NCI-H2081 (cell line): ENCODE results near the gene ZNF354C.
"Not testable (repeated sequence)": the region's sequence is repeated elsewhere in the genome, so short reads cannot be mapped to it uniquely, and the experiment has no call there.

Source experiments
- DNase-seq, 2 experiments: peaks; one replicate each; lab custom pipeline; 2025; lab: John Stamatoyannopoulos, UW

ZNF354C gene

DNA sequence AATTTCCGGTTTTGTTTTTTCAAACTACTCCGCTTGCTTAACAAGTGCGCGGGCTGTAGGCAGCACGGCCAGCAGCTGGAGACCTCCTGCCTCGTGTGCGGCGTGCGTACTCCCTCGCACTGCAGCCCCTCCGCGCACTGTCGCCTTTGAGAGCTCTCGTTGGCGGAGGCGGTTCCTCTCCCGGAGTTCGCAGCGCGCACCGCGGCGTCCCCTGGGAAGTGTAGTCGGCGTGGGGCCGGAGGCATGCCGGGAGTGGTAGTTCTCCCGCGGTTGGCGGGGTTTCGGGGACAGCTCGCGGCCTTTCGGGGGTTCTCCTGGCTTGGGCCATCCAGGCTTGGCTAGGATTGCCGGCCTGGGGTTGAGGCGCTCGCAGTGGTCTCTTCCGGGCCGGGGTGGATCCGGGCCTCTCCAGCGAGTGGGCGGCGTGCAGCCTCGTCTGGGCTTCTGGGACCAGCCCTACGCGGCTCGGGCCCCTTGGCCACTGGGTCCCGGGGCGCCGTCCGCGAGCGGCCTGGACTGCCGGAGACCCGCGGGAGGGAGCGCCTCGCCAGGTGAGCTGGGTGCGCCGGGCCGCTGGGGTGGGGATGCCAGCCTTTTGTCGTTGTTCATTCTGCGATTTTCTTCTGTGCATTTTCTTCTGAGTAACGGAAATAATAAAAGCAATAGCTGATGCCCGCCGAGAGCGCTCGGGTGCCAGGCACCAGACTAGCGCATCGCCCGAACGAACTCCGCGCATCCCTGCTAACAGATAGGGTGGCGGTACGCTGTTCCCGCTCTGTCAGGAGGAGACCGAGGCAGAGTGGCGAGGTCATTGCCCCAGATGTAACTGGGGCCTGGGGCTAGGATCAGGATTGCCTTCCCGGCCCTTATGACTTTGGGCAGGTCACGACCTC lies at the start of gene ZNF354C:
Gene ZNF354C, plus strand, starts transcription at position 258 of the 893 bp plus-strand sequence. CDS start 1,696 bp downstream, outside the sequence.
- peak in 1 of 2 experiments; percentile 2 for DNase-seq

DNA sequence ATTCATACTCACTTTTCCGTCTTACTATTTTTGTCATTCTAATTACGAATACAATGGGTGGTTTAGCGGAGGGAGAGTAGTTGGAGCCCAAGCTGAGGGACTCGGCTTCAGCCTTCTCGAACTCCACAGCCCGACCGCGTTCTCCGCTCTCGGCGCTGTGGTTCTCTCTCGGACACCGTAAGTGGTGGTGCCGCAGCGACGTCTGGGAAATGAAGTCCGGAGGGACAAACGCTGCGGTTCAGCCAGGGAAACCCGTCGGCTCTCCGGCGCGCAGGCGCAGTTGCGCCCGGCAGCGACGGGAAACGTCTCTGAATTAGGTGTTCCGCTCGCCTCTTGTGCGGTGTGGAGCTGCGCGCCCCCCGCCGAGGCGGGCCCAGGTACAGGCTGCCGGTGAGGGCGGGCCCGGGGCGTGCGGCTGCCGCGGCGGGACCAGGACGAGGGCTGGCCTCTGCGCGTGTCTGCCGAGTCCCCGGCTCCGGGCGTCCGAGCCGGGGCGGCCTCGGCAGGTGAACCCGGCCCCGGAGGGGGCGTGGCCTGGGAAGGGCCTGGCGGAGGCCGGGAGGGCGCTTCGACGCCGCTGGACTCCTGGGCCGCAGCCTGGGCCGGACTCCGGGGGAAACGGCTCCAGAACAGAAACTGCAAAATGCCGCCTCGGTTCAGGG lies 36.5 kb upstream of the ZNF354C start, which contains the start of gene ZNF879:
Gene ZNF879, plus strand, starts transcription at position 277 of the 662 bp plus-strand sequence. CDS start 1,201 bp downstream, outside the sequence.
- DNase-seq, result peak; percentile 75

DNA sequence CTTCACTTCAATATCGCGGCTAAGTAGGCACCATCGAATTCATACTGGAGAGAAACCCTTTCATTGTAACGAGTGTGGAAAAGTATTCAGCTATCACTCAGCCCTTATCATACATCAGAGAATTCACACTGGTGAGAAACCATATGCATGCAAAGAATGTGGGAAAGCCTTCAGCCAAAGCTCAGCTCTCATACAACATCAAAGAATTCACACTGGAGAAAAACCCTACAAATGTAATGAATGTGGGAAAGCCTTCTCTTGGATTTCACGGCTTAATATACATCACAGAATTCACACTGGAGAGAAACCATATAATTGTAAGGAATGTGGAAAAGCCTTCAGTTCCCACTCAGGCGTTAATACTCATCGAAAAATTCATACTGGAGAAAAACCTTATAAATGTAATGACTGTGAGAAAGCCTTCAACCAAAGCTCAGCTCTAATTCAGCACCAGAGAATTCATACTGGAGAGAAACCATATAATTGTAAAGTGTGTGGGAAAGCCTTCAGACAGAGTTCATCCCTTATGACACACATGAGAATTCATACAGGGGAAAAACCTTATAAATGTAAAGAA lies 27.1 kb upstream of the ZNF354C start:
- DNase-seq, result no peak

DNA sequence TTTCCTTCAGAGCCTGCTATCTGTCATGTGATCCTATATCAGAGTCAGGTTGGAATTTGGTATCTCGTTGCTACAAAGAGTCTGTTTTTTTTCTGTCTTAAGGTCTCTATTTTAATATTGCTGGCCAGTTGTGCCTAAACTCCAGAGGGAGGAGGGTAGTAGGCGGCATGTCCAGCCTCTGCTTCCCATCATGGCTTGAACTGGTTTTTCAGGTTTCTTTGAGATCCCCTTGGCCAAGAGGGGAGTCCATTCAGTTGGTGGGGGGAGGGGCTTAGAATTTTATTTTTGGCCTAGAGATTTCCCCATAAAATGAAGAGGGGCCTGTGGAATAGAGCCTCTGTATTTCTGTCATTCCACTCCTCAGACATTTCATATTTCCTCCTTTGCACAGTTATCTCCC lies 15.4 kb upstream of the ZNF354C start:
- DNase-seq, result no peak

DNA sequence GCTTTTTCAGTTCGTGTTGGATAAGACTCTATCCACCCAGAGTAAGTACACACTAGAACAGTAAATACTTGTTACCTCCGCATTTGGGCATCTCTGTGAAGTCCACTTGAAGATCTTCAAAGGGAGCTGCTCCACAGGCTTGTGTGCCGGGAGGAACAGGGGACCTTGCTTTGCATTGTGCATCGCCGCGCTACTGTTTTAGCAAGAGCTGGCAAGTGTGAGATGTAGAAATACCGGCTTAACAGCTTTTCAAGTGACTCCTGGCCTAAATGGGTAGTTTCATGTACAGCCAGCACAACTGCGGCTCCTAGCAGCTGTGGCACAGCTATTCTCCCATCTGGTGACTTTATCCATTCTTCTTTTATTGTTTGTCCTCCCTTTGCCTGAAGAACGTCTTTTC lies 8.4 kb upstream of the ZNF354C start:
- no peak for DNase-seq

DNA sequence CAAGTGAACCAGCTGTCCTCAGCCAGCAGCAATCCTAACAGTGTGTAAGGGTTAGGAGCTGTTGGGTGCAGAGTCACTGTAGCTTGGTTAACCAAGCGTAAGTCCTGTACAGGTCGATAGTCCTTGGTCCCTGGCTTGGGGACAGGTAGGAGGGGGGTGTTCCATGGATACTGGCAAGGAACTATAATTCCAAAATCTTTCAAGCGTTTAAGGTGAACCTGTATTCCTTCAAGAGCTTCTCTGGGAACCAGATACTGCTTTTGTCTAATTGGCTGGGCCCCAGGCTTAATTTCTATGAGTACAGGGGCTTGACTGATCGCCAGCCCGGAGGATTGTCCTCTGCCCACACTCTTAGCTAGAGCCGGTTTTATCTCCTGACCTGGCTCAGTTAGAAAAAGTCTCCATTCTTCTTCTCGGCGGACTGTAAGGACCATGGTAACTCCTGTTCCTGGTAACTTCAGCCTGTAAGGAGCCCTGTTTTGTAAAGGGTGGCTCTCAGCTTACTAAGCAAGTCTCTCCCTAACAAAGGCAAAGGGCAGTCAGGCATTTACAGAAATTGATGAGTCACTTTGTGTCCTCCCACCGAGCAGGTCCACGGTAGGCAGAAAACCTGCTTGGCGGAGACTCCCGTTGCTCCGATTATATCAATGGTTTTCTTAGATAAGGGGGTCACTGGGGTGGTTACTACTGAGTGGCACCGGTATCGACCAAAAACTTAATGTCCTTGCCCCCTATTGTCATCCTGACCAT lies 6.0 kb upstream of the ZNF354C start:
- DNase-seq, result no peak

DNA sequence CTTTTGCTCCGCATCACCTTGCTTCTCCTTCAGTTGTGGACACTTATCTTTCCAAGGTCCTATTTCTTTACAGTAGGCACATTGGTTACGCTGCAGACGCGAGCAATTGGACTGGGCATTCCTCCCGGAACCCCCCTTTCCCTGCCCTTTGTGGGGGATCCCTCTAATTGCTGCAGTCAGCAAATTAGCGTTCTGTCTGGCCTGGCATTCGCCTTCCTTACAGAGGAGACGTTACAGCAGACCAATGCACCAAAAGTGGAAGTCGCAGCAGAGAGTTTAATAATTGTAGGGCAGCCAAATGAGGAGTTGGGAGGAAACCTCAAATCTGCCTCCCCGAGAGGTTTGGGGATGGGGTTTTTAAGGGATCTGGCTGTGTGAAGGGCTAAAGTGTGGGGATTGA lies 5.3 kb upstream of the ZNF354C start:
- no peak for DNase-seq

DNA sequence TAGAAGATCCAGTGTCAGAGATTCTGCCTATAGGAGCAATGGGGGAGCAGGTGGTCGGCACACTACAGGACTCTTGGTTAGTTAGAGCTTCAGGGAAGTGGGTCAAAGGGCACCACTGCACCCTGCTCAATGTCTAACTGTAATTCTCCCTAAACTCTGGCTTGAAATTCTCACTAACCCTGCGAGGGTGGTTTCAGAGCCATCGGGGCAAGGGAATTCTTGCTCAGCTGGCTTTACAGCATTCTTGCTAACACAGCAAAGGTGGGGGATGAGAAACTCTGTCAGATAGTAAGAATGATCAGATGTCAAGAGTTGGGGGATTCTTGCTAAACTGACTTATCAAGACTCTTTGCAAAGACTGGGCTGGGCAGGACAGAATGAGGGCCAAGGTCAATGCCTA lies 4.7 kb upstream of the ZNF354C start:
- DNase-seq, result no peak

DNA sequence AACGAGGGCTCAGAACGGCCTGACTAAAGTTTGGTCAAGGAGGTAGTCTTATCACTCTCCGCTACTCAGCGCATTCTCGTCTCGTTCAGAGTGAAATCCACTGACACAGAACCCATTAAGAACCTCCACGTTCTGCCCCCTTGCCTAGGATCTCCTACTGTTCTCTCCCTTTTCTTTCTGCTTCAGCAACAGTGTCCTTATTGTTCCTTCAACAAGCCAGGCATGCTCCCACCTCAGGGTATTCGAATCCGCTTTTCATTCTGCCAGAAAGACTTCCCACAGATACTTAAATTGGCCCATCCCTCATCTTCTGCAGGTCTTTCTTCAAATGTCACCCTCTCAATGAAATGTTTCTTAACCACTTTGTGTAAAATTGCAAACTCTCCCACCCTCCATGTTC lies 4.3 kb upstream of the ZNF354C start:
- DNase-seq, result no peak

DNA sequence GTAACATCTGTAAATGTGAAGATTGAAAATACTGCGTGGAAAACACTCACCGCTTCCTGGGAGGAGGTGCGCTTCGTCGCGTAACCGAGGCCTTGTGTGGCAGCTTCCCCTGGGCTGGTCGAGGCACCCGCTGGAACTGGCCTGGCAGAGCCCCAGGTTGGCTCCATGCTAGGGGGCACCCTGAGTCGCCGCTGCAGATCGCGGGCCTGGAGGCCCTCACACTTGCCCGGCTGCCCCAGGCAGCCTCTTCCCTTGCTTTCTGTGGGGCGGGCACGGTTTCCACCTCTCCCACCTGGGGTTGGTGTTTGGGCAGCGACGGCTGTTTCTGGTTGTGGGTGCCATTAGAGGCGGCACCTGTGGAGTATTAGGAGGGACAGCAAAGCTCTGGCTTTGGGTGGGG lies 852 bp downstream of the ZNF354C start:
- DNase-seq, result no peak

DNA sequence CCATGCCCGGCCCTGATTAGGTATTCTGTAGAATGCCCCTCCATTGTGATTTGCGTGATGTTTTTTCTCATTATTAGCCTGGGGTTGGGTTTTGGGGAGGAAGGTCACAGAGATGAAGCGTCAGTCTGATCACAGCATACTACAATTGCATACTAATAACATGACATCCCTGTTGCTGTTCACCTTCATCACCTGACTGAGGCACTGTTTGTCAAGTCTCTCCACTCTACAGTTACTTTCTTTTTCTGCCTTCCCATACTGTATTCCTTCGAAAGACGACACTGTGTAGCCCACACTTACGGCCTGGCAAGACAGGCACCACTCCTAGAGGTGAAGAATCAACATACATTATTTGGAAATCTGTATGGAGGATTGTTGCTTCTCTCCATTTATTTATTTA lies 5.5 kb downstream of the ZNF354C start:
- DNase-seq, result no peak

DNA sequence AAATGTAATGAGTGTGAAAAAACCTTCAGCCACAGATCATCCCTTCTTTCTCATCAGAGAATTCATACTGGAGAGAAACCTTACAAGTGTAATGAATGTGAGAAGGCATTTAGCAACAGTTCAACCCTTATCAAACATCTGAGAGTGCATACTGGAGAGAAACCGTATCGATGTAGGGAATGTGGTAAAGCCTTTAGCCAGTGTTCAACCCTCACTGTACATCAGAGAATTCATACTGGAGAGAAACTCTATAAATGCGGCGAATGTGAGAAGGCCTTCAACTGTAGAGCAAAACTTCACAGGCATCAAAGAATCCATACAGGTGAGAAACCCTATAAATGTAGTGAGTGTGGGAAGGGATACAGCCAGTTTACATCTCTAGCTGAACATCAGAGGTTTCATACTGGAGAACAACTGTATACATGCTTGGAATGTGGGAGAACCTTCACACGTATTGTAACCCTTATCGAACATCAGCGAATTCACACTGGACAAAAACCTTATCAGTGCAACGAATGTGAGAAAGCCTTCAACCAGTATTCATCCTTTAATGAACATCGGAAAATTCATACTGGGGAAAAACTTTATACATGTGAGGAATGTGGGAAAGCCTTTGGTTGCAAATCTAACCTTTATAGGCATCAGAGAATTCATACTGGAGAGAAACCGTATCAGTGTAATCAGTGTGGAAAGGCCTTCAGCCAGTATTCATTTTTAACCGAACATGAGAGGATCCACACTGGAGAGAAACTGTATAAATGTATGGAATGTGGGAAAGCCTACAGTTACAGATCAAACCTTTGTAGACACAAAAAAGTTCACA lies 19.2 kb downstream of the ZNF354C start:
- DNase-seq, result no peak

DNA sequence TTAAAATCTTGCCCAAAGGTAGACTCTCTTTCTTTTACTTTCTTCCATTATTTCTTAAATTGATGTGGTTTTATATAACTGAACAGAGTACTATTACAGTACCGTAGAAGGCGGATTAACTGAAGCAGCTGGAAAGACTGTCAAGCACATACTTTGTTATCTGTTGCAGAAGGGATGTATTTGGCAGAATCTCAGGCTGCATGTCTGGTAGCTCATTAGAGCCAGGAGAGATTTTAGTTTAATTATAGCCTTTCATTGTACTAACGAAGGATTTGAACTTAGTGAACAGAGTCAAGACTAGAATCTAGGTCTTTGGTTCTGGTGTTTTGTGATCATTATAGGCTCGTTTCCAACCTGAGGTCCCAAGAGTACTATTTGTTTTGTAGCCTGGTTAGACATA lies 20.6 kb downstream of the ZNF354C start:
- no peak for DNase-seq

DNA sequence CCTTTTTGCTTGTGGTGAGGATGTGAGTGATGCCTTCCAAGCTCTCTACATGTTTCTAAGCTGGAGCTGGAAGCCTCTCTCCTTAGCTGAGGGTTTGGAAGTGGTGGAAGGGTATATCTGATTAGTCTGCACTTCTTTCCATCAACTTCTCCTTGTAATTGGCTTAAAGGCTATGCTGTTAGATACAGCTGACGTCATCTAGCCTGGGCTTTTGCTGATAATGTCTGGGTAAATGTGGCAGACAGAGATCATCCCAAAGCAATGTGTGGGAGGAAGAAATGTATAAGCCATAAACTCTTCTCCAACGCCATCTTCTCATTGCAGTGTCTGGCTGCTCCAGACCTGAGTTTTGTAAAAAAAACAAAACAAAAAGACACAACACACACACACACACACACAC lies 29.3 kb downstream of the ZNF354C start:
- DNase-seq, result no peak

DNA sequence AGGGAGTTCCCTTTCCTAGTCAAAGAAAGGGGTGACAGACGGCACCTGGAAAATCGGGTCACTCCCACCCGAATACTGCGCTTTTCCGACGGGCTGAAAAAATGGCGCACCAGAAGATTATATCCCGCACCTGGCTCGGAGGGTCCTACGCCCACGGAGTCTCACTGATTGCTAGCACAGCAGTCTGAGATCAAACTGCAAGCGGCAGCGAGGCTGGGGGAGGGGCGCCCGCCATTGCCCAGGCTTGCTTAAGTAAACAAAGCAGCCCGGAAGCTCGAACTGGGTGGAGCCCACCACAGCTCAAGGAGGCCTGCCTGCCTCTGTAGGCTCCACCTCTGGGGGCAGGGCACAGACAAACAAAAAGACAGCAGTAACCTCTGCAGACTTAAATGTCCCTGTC lies 41.1 kb downstream of the ZNF354C start:
- DNase-seq, result not testable (repeated sequence)

DNA sequence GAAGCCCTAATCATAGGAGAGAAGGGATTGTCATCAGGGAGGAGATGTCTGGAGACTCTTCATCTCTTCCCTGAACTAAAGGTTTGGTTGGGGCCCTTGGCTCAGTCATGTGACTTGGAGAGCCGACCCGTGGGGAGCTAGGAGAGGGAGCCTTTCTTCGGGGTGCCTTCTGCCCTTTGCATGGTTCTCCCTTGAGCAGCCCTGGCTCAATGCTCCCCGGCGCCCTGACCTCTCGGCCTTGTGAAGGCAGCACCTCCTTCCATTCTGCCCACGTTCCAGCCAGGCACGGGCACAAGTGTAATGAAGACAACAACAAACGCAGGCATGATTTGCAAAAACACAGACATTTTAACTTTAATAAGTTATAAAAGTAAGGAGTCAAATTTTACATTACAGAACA lies 50.4 kb downstream of the ZNF354C start:
- DNase-seq, result no peak

DNA sequence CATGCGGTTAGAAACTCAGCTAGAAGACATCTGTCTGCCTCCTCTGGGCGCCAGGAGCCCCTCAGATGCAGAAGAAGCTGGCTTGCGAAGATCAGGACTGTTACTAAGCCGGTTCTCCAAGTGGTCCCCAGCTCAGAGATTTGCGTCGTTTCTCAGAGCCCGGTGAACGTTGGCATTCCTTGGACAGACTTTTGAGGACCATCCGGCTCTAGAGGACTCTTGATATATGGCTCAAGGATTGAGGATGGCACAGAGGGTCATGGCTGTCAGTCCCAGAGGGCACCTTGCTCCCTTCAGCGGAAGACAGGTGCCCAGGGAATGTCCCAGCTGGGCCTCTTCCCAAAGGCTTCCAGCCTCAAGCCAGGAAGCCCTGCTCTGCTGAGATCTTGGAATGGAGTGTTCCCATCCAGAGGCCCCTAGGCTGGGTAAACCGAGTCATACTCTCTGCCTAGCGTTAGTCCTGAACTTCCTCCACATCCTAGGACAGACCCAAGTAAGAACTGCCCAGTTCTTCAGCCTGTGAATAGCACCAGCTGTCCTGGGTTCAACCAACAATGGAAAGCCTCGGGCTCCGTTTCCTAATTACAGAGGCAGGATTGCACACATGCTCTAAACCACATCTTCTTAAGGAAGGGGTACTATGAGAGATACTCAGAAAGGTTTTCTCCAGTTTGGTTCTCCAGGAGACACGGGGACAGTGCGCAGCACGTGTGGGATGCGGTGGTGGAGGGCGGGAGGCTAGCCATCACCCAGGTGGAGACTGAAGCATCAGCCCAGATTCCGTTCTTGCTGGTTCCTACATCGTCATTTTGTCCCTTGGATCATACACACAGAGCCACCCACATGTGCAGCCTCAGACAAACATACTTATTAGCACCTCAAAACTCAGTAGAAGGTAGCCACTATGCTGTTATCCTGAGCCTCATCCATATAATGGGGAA lies 51.4 kb downstream of the ZNF354C start:
- no peak for DNase-seq

DNA sequence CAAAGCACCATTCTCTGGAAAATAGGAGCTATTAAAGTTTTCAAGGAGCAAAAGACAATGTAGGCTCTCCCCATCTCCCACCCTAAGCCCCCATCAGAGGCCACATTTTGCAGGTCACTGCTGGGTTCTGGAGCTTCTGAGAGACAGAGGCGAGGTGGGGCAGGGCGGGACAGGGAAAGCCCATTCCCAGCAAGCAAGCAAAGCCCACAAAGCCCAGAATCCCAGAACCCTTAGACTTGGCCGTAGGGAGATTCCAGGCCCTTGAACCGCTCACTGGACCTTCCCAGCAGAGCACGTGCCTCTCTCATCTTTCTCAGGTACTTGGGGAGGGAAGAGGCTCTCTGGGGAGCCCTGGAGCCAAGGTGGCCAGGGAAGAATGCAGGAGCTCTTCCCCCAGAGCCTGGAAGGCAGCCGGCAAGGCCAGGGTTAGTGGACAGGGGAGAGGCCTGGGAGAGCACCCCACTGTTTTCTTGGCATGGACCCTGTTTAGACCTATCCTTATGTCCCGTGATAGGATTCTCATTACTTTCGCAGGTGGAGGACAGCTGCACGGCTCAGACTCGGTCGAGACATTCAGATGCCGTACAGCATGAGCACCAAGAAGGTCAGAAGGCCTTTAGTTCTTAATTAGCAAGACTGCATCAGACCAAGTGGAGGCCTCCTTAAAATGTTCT lies 52.4 kb downstream of the ZNF354C start:
- no peak for DNase-seq

DNA sequence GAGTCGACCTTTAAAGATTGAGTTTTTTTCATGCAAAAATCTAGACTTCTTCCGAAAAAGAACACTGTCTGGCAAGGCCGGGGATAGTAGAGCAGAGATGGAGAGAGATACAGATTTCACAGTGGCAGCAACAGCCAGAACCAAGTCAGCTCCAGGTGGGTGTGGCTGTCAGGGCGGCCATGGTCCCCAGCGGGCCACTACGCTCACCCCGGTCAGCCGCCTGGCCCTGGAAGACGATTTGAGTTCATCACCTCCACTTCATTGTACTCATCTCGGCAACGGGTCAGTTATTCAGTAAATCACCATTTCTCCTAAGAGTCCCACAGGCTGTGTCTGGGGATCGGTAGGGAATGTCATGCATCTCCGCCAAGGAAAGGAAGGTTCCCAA lies 53.0 kb downstream of the ZNF354C start:
- DNase-seq, result no peak
